GM19372 (cell line): ENCODE measurements around the gene AMIGO1.

Experiments used
- ATAC-seq: cut with Tn5 transposase; IDR thresholded peaks from one replicate; pipeline ENCODE4 v1.9.1; 2021; ENCODE audit warnings: mild to moderate bottlenecking, low read depth, moderate library complexity; ENCODE audit not compliant: unreplicated experiment

Gene AMIGO1

GRCh38 chr1:109509176-109510134, at the start of gene AMIGO1:
AMIGO1 (minus strand) TSS chr1:109509727; CDS start chr1:109508912, 815 bp downstream.
- ATAC-seq = peak; percentile 59

- ATAC-seq = no peak
Observed at GRCh38 chr1:109557520-109557919, 48.0 kb upstream of the AMIGO1 start.

- ATAC-seq = no peak
Observed at GRCh38 chr1:109556563-109556962, 47.0 kb upstream of the AMIGO1 start.

GRCh38 chr1:109548321-109549267, 39.1 kb upstream of the AMIGO1 start, which contains the start of gene GNAI3:
GNAI3 (plus strand) TSS chr1:109548615; CDS start chr1:109548721, 106 bp downstream.
- peak; percentile 92 for ATAC-seq

GRCh38 chr1:109547463-109548320, 38.2 kb upstream of the AMIGO1 start:
- ATAC-seq = no peak

- ATAC-seq = no peak
Observed at GRCh38 chr1:109546311-109547109, 37.0 kb upstream of the AMIGO1 start.

- ATAC-seq = no peak
Observed at GRCh38 chr1:109543988-109544735, 34.6 kb upstream of the AMIGO1 start.

- no peak for ATAC-seq
Observed at GRCh38 chr1:109543283-109543987, 33.9 kb upstream of the AMIGO1 start.

GRCh38 chr1:109542657-109543056, 33.1 kb upstream of the AMIGO1 start:
- no peak for ATAC-seq

- ATAC-seq = no peak
Observed at GRCh38 chr1:109541102-109541501, 31.6 kb upstream of the AMIGO1 start.

- ATAC-seq = no peak
Observed at GRCh38 chr1:109539676-109540075, 30.1 kb upstream of the AMIGO1 start, which contains the start of gene GPR61. GPR61 (plus strand) TSS chr1:109539872; CDS start chr1:109543023, 3,151 bp downstream.

- no peak for ATAC-seq
Observed at GRCh38 chr1:109538827-109539555, 29.5 kb upstream of the AMIGO1 start.

GRCh38 chr1:109537450-109538178, 28.1 kb upstream of the AMIGO1 start:
- ATAC-seq = no peak

- ATAC-seq = no peak
Observed at GRCh38 chr1:109535971-109536491, 26.5 kb upstream of the AMIGO1 start.

- no peak for ATAC-seq
Observed at GRCh38 chr1:109535481-109535880, 26.0 kb upstream of the AMIGO1 start.

- ATAC-seq = no peak
Observed at GRCh38 chr1:109534307-109534858, 24.9 kb upstream of the AMIGO1 start.
